ENCODE measurements around the gene ASB6.

The ASB6 gene

GRCh38 chr9:129644902-129645301 lies 3.0 kb upstream of the ASB6 start:
- Histone ChIP-seq H4K20me1 (ENCODE audit: insufficient read depth, low read length, poor library complexity, severe bottlenecking) (peaks cover 6% of the 10 kb centered on the region), H3K4me3 (ENCODE audit: low read length, poor library complexity, severe bottlenecking) (no peak overlapping the region), H3K4me2 (ENCODE audit: low read depth, low read length, poor library complexity, severe bottlenecking) (no peak overlapping the region), H3F3A (ENCODE audit: low read depth) (no peaks in the 10 kb centered on the region), H3K36me3 (ENCODE audit: insufficient read depth, low read length) (no peaks in the 10 kb centered on the region), H3K9me3 (ENCODE audit: insufficient read depth, low read depth, low read length) (no peaks in the 10 kb centered on the region), H3K79me2 (ENCODE audit: insufficient read depth, low read length) (peaks cover 18% of the 10 kb centered on the region; the same call in 1 of the 2 replicates), H2AFZ (ENCODE audit: low read length) (no peak overlapping the region), H3K4me1 (ENCODE audit: insufficient read depth, low read length, poor library complexity, severe bottlenecking) (no peaks in the 10 kb centered on the region), H3K27me3 (ENCODE audit: insufficient read depth, low read length, poor library complexity, severe bottlenecking) (no peaks in the 10 kb centered on the region), H3K9ac (ENCODE audit: low read depth, low read length, poor library complexity, severe bottlenecking) (no peak overlapping the region), H3K9me2 (replicated peaks; ENCODE audit: low read depth, low read length) (no peaks in the 10 kb centered on the region)
- no peak for TF ChIP-seq EZH2phosphoT487 (IDR thresholded peaks at IDR 0.05; ENCODE audit: borderline replicate concordance)
- no peak for TF ChIP-seq CTCF (conservative IDR thresholded peaks at IDR 0.05; ENCODE audit: low read length)

- TF ChIP-seq EZH2phosphoT487 (IDR thresholded peaks at IDR 0.05; ENCODE audit: borderline replicate concordance) (no peak), CTCF (conservative IDR thresholded peaks at IDR 0.05; ENCODE audit: low read length) (no peak)
- no peaks in the 10 kb centered on the region for H3K9me2 ChIP-seq (replicated peaks; ENCODE audit: low read depth, low read length)
- H2AFZ ChIP-seq (ENCODE audit: low read length): no peak overlapping the region
- no peaks in the 10 kb centered on the region for H3F3A ChIP-seq (ENCODE audit: low read depth)
- H4K20me1 ChIP-seq (ENCODE audit: insufficient read depth, low read length, poor library complexity, severe bottlenecking): peaks cover 6% of the 10 kb centered on the region
- no peak overlapping the region for H3K4me3 ChIP-seq (ENCODE audit: low read length, poor library complexity, severe bottlenecking)
- H3K79me2 ChIP-seq (ENCODE audit: insufficient read depth, low read length): peaks cover 18% of the 10 kb centered on the region; the same call in 1 of the 2 replicates
- no peaks in the 10 kb centered on the region for H3K9me3 ChIP-seq (ENCODE audit: insufficient read depth, low read depth, low read length)
- no peaks in the 10 kb centered on the region for H3K36me3 ChIP-seq (ENCODE audit: insufficient read depth, low read length)
- H3K4me1 ChIP-seq (ENCODE audit: insufficient read depth, low read length, poor library complexity, severe bottlenecking): no peaks in the 10 kb centered on the region
- no peaks in the 10 kb centered on the region for H3K27me3 ChIP-seq (ENCODE audit: insufficient read depth, low read length, poor library complexity, severe bottlenecking)
- no peak overlapping the region for H3K9ac ChIP-seq (ENCODE audit: low read depth, low read length, poor library complexity, severe bottlenecking)
- no peak overlapping the region for H3K4me2 ChIP-seq (ENCODE audit: low read depth, low read length, poor library complexity, severe bottlenecking)
These were observed 2.4 kb upstream of the ASB6 start for GRCh38 chr9:129644365-129644764.

- Histone ChIP-seq H3K4me3 (ENCODE audit: low read length, poor library complexity, severe bottlenecking) (no peak overlapping the region), H3K36me3 (ENCODE audit: insufficient read depth, low read length) (no peaks in the 10 kb centered on the region), H3K79me2 (ENCODE audit: insufficient read depth, low read length) (peaks cover 18% of the 10 kb centered on the region; the same call in 1 of the 2 replicates), H3K27me3 (ENCODE audit: insufficient read depth, low read length, poor library complexity, severe bottlenecking) (no peaks in the 10 kb centered on the region), H3F3A (ENCODE audit: low read depth) (no peaks in the 10 kb centered on the region), H3K9me2 (replicated peaks; ENCODE audit: low read depth, low read length) (no peaks in the 10 kb centered on the region), H2AFZ (ENCODE audit: low read length) (no peak overlapping the region), H3K4me2 (ENCODE audit: low read depth, low read length, poor library complexity, severe bottlenecking) (no peak overlapping the region), H3K9me3 (ENCODE audit: insufficient read depth, low read depth, low read length) (no peaks in the 10 kb centered on the region), H3K9ac (ENCODE audit: low read depth, low read length, poor library complexity, severe bottlenecking) (no peak overlapping the region), H3K4me1 (ENCODE audit: insufficient read depth, low read length, poor library complexity, severe bottlenecking) (no peaks in the 10 kb centered on the region), H4K20me1 (ENCODE audit: insufficient read depth, low read length, poor library complexity, severe bottlenecking) (peaks cover 6% of the 10 kb centered on the region)
- no peak for TF ChIP-seq EZH2phosphoT487 (IDR thresholded peaks at IDR 0.05; ENCODE audit: borderline replicate concordance)
- no peak for TF ChIP-seq CTCF (conservative IDR thresholded peaks at IDR 0.05; ENCODE audit: low read length)
These were observed 1.8 kb upstream of the ASB6 start for GRCh38 chr9:129643706-129644105.

All from Loucy (cell line).